H1 (cell line): ENCODE measurements around the gene EVA1C. TPM values are rescaled to one million over a fixed set of nuclear protein-coding genes. Genes with fewer than 3 reads are reported as not detected.

Experiments used
- EP300 ChIP-seq, 2 experiments: IDR thresholded peaks; 1 replicate in 1 of 2; 2 replicates in 1 of 2; pipeline ENCODE4 v1.6.1; 2011 to 2012; ENCODE audit warnings: low read depth in 2 of 2, low read length in 2 of 2, mild to moderate bottlenecking in 2 of 2, borderline replicate concordance in 1 of 2, inconsistent platforms in 1 of 2, moderate library complexity in 1 of 2
- GABPA ChIP-seq: IDR thresholded peaks from 2 replicates; pipeline ENCODE4 v1.6.1; 2011; ENCODE audit warnings: mild to moderate bottlenecking, low read length, moderate library complexity, borderline replicate concordance; ENCODE audit not compliant: insufficient read depth
- KDM4A ChIP-seq: IDR thresholded peaks from one replicate; pipeline ENCODE4 v1.7.1; 2012; ENCODE audit warnings: low read depth, mild to moderate bottlenecking, moderate library complexity, low read length, inconsistent platforms; ENCODE audit not compliant: severe bottlenecking
- NANOG ChIP-seq: IDR thresholded peaks from 2 replicates; pipeline ENCODE4 v1.6.1; 2011; ENCODE audit warnings: low read length, low read depth, mild to moderate bottlenecking, inconsistent platforms; ENCODE audit not compliant: insufficient read depth, poor library complexity, severe bottlenecking
- POLR2AphosphoS5 ChIP-seq: IDR thresholded peaks from 2 replicates; pipeline ENCODE4 v1.6.1; 2011; ENCODE audit warnings: low read depth, low read length
- SRF ChIP-seq: IDR thresholded peaks from 2 replicates; pipeline ENCODE4 v1.6.1; 2011; ENCODE audit warnings: mild to moderate bottlenecking, low read depth, low read length, moderate library complexity
- TBP ChIP-seq: IDR thresholded peaks from 2 replicates; pipeline ENCODE4 v1.6.1; 2011; ENCODE audit warnings: low read depth, low read length, improper control_type of control experiment
- polyA plus RNA-seq, 7 experiments: library from polyadenylated mRNA; depleted of rRNA in 3 of 7; stranded (reverse) in 5 of 7; unstranded in 2 of 7; fragments of >200 nt in 5 of 7; fragments of 200-250 nt in 2 of 7; gene quantifications; 1 replicate in 5 of 7; 2 replicates in 1 of 7; 4 replicates in 1 of 7; pipeline versions ENCODE4 v1.2.1 to v1.2.3, GENCODE V29; 2011 to 2013; ENCODE audit warnings: missing spikeins in 2 of 7, mixed read lengths in 2 of 7
- total RNA-seq: library from RNA; stranded (reverse); fragmentation: NEBNext Ultra II Directional; extraction: Animal tissue kit (Norgen Biotek cat#: 25700); gene quantifications from 2 replicates; pipeline ENCODE4 v1.2.1, GENCODE V29; 2021
- TF ChIP-seq, protein P1 (sequence below), 3 experiments: IDR thresholded peaks; 1 replicate in 2 of 3; 2 replicates in 1 of 3; pipeline versions ENCODE4 v1.5.1 to v1.6.1; 2011; ENCODE audit warnings: low read length in 3 of 3, mild to moderate bottlenecking in 3 of 3, inconsistent platforms in 2 of 3, low read depth in 1 of 3, moderate library complexity in 1 of 3; ENCODE audit not compliant: insufficient read depth in 1 of 3; ENCODE audit errors: control extremely low read depth in 1 of 3

The EVA1C gene
- total and polyA plus RNA-seq, 2 of the 8 experiments (the other 6 are each of a cell fraction or from before 2014, with no cell fraction given): 2.6 to 3.6 TPM

DNA sequence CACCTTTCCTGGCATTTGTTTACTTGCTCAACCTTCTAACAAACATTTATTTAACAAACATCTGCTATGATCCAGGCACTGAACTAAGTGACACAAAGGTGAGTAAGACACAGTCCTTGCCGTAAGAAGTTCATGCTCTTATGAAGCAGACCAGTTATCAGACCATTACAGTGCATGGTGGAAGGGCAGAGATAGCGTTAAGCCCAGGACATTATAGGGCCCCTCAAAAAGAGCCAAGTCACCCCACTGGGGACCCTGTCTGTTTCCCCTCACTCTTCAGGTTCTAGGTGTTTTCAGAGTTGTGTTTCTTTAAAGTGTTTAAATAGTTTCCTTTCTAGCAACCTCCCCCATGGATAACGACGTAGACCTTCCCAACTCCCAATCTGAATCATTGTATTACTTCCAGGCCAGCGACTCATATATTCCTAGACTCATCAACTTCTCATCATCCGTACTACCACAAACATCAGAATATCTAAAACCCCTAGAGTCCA is 133.5 kb downstream of the EVA1C start (continued):
- TF ChIP-seq, protein P1, sequence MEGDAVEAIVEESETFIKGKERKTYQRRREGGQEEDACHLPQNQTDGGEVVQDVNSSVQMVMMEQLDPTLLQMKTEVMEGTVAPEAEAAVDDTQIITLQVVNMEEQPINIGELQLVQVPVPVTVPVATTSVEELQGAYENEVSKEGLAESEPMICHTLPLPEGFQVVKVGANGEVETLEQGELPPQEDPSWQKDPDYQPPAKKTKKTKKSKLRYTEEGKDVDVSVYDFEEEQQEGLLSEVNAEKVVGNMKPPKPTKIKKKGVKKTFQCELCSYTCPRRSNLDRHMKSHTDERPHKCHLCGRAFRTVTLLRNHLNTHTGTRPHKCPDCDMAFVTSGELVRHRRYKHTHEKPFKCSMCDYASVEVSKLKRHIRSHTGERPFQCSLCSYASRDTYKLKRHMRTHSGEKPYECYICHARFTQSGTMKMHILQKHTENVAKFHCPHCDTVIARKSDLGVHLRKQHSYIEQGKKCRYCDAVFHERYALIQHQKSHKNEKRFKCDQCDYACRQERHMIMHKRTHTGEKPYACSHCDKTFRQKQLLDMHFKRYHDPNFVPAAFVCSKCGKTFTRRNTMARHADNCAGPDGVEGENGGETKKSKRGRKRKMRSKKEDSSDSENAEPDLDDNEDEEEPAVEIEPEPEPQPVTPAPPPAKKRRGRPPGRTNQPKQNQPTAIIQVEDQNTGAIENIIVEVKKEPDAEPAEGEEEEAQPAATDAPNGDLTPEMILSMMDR (IDR thresholded peaks at IDR 0.05; ENCODE audit: control extremely low read depth in 1 of 3, insufficient read depth in 1 of 3, low read depth in 1 of 3, low read length in 3 of 3): no peak
- TF ChIP-seq NANOG: no peak
- TF ChIP-seq SRF: no peak
- TF ChIP-seq KDM4A: no peak
- no peak for TF ChIP-seq TBP
- TF ChIP-seq POLR2AphosphoS5: no peak
- TF ChIP-seq EP300 (IDR thresholded peaks at IDR 0.05; ENCODE audit: borderline replicate concordance in 1 of 2, low read depth in 2 of 2, low read length in 2 of 2): no peak
- TF ChIP-seq GABPA: no peak
